ENCODE results near the gene FNDC11.
"Not testable (repeated sequence)": the region's sequence is repeated elsewhere in the genome, so short reads cannot be mapped to it uniquely, and the experiment has no call there.

FNDC11 gene

DNA sequence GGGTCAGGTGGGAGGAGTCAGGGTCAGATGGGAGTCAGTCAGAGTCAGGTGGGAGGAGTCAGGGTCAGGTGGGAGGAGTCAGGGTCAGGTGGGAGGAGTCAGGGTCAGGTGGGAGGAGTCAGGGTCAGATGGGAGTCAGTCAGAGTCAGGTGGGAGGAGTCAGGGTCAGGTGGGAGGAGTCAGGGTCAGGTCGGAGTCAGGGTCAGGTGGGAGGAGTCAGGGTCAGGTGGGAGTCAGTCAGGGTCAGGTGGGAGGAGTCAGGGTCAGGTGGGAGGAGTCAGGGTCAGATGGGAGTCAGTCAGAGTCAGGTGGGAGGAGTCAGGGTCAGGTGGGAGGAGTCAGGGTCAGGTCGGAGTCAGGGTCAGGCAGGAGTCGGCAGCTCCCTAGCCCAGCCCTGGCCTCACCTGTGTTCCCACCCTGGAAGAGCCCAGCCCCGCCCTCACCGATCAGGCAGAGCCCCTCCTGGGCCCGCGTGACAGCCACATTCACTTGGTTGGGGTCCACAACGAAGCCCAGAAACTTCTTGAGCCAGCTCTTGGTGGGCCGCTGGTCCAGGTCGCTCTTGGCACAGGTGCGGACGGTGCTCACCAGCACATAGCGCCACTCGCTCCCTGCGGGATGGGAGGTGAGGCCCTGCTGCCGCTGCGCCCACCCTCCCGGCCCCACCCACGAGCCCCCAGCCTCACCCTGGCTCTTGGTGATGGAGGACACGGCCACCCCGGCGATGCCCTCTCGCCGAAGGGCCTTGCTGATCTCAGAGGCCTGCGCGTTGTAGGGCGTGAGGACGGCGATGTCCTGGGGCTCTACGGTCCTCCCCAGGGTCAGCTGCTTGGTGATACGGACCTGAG lies 5.8 kb downstream of the FNDC11 start:
- CTCF ChIA-PET, H3K4me1 Mint-ChIP-seq, H3K27ac Mint-ChIP-seq, H3K9me3 Mint-ChIP-seq, H3K36me3 Mint-ChIP-seq, H3K4me3 Mint-ChIP-seq: not testable (repeated sequence)
- peak; percentile 72 for DNase-seq
- peaks cover 31% of the 10 kb centered on the region for H3K27me3 Mint-ChIP-seq

DNA sequence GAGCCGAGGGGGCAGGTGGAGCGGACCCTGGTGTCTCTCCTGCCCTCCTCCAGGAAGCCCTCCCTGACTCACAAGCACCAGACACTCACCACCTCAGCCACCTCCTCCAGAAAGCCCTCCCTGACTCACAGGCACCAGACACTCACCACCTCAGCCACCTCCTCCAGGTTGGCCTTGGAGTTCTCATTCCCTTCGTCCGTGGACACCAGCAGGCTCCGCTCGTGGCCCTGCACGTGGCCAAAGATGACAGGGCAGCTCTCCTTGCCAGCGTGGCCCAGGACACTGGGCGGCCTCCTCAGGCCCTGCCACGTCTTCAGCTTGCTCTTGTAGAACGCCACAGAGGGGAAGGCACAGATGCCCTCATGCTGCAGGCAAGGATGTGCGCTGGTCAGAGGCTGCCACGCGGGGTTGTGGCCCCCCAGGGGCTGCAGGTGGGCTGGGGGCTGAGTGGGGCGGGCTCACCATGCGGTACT lies 6.4 kb downstream of the FNDC11 start:
- Mint-ChIP-seq H3K27me3 (peaks cover 27% of the 10 kb centered on the region), H3K9me3 (peaks cover 3% of the 10 kb centered on the region), H3K36me3 (peaks cover 8% of the 10 kb centered on the region), H3K4me3 (no peak overlapping the region), H3K27ac (no peak overlapping the region), H3K4me1 (peaks cover 2% of the 10 kb centered on the region)
- CTCF ChIA-PET = interaction anchor here (1.0 kb wide), 1 partner anchor 23 kb away, joined by 3 read pairs; no protein-coding TSS in a partner anchor
- DNase-seq = no peak

DNA sequence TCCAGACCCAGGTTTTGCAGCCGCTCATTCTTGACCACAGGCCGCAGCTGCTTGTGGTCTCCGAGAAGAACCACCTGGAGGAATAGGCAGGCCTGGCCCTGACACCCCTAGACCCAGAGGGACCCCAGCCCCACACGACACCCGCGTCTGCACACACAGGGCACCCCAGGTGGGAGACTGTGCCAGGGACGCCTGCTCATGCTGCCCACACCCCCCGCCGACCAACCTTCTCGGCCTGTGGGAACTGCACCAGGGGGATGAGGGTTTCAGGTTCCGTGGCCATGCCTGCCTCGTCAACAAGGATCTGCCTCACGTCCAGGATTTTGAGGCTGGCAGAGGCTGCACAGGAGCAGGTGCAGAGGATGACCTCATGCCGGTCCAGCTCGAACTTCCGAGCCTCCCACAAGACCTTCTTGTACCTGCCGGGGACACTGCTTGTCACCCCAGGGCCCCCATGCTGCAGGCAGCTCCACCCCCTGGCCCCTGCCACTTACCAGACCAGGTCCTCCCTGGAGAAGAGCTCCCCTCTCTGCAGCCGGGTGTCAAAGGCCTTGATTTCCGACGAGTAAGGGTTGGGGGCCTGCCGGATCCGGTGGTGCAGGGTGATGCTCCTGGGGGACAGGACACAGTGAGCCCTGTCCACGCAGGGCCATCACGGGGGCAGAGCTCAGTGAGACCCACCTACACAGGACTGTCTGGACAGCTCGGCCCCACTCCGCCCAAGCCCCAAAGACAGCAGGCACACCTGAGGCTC lies 7.1 kb downstream of the FNDC11 start:
- no peak for DNase-seq
- Mint-ChIP-seq H3K4me1 (peaks cover 2% of the 10 kb centered on the region), H3K36me3 (peaks cover 10% of the 10 kb centered on the region), H3K4me3 (no peak overlapping the region), H3K27me3 (peaks cover 27% of the 10 kb centered on the region), H3K27ac (no peak overlapping the region), H3K9me3 (peaks cover 3% of the 10 kb centered on the region)
- CTCF ChIA-PET = interaction anchor here (1.0 kb wide), 1 partner anchor 23 kb away, joined by 3 read pairs; no protein-coding TSS in a partner anchor

DNA sequence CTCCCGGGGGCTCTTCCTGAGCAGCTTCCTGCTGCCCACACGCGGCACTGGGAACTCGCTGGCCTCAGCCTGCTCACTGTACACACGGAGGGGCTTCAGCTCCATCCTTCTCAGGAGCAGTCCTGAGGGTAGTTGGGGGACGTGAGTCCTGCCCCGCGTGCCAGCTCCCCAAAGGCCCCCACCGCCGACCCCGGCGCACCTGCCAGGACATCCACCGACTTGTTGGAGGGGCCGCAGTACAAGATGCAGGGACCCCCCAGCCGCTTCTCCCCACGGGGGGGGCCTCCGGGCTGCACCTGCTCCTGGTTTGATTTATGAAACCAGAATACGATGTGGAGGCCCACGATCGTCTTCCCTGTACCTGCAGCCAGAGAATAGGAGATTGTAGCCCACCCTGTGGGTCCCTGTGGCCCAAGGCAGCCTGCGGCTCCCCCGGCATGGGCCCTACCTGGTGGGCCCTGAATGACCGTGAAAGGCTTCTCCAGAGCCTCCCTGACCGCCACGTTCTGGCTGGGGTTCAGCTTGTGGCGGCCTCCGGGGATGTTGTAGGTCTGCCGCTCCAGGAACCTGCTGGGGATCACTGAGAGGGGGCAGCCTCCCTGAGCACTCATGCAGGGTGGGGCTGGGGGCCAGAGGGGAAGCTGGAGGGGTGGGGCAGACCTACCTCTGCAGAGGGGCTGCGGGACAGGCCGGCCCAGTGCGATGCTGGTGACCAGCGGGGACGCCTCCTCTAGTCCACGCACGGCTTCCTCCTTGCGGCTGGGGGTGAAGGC lies 7.9 kb downstream of the FNDC11 start:
- Mint-ChIP-seq H3K4me3 (no peak overlapping the region), H3K27ac (no peak overlapping the region), H3K36me3 (peaks cover 10% of the 10 kb centered on the region), H3K9me3 (peaks cover 3% of the 10 kb centered on the region), H3K27me3 (peaks cover 23% of the 10 kb centered on the region), H3K4me1 (peaks cover 2% of the 10 kb centered on the region)
- no peak for DNase-seq
- CTCF ChIA-PET = no interaction called here

DNA sequence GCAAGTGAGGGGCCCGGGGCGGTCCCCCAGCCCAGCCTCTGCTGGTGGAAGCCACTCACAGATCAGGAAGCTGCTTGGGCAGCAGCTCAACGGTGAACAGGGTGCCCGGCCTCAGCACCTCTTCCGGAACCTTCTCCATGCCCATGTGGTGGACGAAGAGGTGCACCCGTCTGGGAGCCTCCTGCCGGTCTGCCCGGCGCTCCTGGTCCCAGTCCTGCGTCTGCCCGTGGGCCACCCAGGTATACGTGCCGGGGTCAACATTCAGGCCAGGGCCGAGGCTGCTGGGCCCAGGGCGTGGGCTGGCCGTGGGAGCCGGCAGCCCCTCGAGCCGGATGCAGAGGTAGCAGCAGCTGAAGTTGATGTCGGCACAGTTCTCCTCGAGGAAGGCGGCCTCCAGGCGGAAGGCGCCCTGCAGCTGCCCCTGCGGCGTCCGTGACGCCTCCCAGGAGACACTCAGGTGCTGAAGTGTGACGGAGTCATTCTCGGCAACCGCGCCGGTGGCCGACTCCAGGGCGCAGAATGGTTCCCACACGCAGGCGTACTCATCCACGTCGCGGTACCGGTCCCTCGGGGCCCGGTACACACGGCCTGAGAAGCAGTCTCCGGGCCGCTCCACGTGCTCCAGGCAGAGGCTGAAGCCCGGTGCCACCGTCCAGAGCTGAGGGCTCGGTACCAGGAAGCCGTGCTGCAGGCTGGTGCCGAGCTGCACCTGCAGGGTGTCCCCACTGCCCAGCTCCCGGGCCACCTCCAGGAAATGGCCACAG lies 8.7 kb downstream of the FNDC11 start:
- peaks cover 10% of the 10 kb centered on the region for H3K4me1 Mint-ChIP-seq
- peaks cover 10% of the 10 kb centered on the region for H3K36me3 Mint-ChIP-seq
- no peak for DNase-seq
- peaks cover 21% of the 10 kb centered on the region for H3K27me3 Mint-ChIP-seq
- no peak overlapping the region for H3K27ac Mint-ChIP-seq
- H3K4me3 Mint-ChIP-seq = no peak overlapping the region
- CTCF ChIA-PET = no interaction called here
- H3K9me3 Mint-ChIP-seq = peaks cover 3% of the 10 kb centered on the region

DNA sequence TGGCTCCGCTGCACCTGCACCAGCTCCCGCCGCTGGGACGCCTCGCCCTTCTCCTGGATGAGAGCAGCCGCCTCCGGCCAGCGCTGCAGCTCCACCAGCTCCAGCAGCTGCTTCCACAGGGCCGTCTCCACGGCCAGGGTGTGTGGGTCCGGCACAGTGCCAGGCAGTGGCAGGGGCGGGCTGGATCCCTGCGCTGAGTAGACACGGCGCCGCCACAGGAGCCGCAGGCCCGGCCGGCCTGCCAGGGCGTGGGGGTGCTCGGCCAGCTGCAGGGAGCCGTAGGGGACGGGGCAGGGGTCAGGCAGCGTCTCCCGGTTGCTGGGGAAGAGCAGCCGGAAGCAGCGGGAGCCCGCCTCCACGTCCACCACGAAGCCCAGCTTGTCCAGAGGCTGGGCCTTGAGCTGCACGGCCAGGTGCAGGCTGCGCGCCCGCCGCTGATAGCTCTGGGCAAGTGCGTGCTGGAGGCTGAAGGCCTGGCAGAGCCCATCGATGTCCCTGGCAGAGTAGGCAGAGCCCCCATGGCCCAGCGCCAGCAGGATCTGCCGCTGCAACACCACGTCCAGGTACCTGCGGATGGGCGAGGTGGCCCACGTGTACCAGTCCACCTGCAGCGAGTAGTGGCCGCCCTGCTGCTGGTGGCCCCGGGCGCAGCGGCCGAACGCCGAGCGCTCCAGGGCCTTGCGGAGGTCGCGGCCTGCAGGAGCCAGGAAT lies 9.4 kb downstream of the FNDC11 start:
- CTCF ChIA-PET = no interaction called here
- H3K27ac Mint-ChIP-seq = no peak overlapping the region
- peaks cover 28% of the 10 kb centered on the region for H3K27me3 Mint-ChIP-seq
- no peak overlapping the region for H3K4me3 Mint-ChIP-seq
- no peak for DNase-seq
- peaks cover 18% of the 10 kb centered on the region for H3K4me1 Mint-ChIP-seq
- H3K36me3 Mint-ChIP-seq = peaks cover 10% of the 10 kb centered on the region
- peaks cover 3% of the 10 kb centered on the region for H3K9me3 Mint-ChIP-seq

DNA sequence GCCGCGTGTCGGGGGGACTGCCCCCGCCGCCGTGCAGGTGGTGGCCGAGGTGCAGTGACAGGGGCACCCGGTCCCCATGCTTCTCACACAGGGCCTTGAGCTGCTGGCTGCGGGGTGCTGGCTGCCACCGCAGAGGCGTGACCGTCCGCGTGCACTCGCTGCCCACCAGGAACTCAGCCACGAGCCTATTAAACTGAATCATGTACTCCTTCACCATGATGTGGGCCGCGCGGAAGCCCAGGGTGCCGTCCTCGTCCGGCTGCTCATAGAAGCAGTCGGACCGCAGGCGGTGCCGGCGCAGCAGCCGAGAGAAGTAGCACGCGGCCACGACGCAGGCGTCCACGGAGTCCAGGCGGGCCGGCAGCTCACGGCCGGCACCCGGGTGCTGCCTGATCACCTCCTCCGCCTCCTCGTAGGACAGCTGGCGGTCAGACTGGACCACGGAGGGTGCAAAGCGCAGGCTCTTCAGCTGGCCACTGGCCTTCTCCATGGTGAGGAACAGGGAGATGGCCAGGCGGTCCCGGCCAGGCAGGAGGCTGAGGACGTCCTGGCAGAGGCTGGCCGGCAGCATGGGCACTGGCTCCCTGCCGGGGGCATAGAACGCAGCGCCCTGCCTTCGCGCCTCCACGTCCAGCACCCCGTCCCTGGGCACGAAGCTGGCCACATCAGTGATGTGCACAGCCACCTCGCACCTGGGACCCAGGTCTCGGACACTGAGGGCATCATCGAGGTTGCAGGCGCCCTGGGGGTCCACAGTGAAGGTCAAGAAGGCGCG lies 10.3 kb downstream of the FNDC11 start:
- Mint-ChIP-seq H3K4me1 (peaks cover 25% of the 10 kb centered on the region), H3K27ac (no peak overlapping the region), H3K36me3 (peaks cover 8% of the 10 kb centered on the region), H3K27me3 (peaks cover 37% of the 10 kb centered on the region), H3K9me3 (peaks cover 3% of the 10 kb centered on the region), H3K4me3 (no peak overlapping the region)
- CTCF ChIA-PET = no interaction called here
- no peak for DNase-seq

DNA sequence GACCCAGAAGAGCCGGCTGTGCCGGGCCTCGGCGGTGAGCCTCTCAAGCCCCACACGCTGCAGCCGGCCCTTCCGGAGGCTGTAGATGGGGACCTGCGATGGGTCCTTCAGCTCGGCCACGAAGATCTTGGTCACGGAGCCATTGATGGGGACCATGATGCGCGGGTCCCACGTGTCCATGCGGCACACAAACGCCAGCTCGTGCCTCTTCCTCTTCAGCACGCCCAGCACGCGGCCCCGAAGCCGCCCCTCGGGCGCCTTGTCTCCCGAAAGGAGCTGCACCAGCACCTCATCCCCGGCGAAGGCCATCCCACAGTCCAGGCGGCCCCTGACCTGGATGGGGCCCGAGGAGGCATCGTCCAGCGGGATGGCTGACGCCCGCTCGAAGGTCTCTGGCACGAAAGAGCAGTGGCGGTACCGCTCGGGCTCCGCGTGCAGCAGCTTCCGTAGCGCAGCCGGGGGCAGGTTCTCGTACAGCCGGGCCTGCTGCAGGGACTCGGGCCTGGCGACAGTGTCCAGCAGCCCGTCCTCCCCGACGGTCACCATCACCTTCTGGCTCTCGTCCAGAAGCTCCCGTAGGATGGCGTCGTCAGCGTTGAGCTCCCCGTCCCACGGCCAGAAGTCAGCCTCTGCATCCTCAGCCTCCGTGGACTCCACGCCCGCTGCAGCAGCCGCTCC lies 11.2 kb downstream of the FNDC11 start:
- DNase-seq = no peak
- Mint-ChIP-seq H3K27me3 (peaks cover 46% of the 10 kb centered on the region), H3K9me3 (peaks cover 3% of the 10 kb centered on the region), H3K4me1 (peaks cover 27% of the 10 kb centered on the region), H3K36me3 (peaks cover 8% of the 10 kb centered on the region), H3K27ac (no peak overlapping the region), H3K4me3 (no peak overlapping the region)
- CTCF ChIA-PET = no interaction called here

DNA sequence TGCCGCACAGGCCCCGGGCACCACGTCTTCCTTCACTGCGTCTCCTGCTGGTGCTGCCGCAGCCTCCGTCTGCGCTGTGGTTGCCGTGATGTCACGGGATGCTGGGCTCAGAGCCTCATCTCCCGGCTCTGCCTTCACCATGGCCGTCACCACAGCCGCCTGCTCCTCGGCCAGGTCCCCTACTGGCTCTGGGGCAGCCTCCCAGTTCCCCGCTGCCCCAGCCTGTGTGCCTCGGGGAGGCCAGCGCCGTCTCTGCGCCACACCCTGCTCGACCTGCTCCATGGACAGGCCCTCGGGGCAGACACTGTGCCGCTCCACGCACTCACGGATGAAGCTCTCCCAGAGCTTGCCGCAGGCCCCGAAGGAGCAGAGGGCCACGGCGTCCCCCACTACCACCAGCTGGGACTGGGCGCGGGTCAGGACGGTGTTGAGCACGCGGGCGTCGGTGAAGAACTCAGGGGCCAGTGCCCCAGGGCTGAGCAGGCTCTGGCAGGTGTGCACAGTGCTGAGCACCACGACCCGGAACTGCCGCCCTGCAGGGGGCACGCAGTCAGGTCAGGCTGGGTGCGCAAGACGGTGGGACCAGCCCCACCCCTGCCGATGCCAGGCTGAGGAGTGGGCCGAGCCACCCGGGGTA lies 11.9 kb downstream of the FNDC11 start:
- Mint-ChIP-seq H3K27ac (no peak overlapping the region), H3K4me1 (peaks cover 27% of the 10 kb centered on the region), H3K27me3 (peaks cover 44% of the 10 kb centered on the region), H3K4me3 (no peak overlapping the region), H3K36me3 (peaks cover 1% of the 10 kb centered on the region), H3K9me3 (no peaks in the 10 kb centered on the region)
- CTCF ChIA-PET = no interaction called here
- no peak for DNase-seq

DNA sequence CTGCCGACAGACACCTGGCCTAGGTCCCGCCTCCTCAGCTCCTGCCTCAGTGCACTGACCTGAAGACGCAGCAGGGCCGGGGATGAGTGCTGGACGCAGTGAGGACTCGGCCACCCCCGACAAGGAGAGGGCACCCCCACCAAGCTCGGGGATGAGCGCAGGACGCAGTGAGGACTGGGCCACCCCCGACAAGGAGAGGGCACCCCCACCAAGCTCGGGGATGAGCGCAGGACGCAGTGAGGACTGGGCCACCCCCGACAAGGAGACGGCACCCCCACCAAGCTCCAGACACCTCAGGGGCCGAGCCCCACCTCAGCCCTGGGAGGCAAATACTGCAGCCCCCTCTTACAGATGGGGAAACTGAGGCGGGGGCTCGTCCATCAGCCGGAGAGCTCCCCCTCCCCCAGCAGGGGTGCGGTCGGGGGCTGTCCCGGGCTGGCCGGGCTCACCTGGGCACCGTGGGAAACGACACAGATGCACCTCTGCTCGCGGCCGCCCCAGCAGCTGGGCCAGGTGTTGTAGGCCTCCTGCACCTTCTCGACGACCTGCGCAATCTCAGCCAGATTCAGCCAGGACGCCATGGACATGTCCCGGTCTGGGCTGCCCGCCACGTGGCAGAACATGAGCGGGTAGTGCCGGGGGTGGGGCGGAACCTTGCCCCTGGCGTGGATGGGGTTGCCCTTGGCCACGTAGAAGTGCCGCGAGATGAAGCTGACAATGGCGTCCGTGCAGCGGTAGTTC lies 12.6 kb downstream of the FNDC11 start:
- H3K4me1 Mint-ChIP-seq = peaks cover 27% of the 10 kb centered on the region
- H3K27ac Mint-ChIP-seq = no peak overlapping the region
- CTCF ChIA-PET = no interaction called here
- H3K4me3 Mint-ChIP-seq = no peak overlapping the region
- peaks cover 1% of the 10 kb centered on the region for H3K36me3 Mint-ChIP-seq
- peaks cover 42% of the 10 kb centered on the region for H3K27me3 Mint-ChIP-seq
- DNase-seq = no peak
- no peaks in the 10 kb centered on the region for H3K9me3 Mint-ChIP-seq

DNA sequence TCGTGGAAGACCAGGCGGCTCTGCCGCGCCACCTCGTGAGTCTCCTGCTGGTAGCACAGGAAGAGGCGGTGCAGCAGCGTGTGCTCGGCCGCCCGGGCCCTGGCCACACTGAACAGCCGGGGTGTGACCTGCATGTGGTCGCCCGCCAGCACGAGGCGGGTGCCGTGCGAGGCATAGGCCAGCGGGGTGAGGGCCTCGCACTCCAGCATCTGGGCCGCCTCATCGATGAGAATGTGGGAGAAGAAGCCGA lies 13.1 kb downstream of the FNDC11 start:
- peaks cover 27% of the 10 kb centered on the region for H3K4me1 Mint-ChIP-seq
- H3K36me3 Mint-ChIP-seq = peaks cover 1% of the 10 kb centered on the region
- CTCF ChIA-PET = no interaction called here
- peaks cover 42% of the 10 kb centered on the region for H3K27me3 Mint-ChIP-seq
- no peak overlapping the region for H3K4me3 Mint-ChIP-seq
- DNase-seq = no peak
- no peak overlapping the region for H3K27ac Mint-ChIP-seq
- no peaks in the 10 kb centered on the region for H3K9me3 Mint-ChIP-seq

All from activated naive CD4-positive, alpha-beta T cell treated with anti-CD3 and anti-CD28 coated beads, Interleukin-2, amount 10 ng/mL, durations not matched to agents 7 days and 5 days (primary cell).